Glomerular endothelial cell (primary cell): ENCODE measurements around the gene SGF29. TPM values are rescaled to one million over a fixed set of nuclear protein-coding genes. Genes with fewer than 3 reads are reported as not detected.
"Not testable (repeated sequence)": the region's sequence is repeated elsewhere in the genome, so short reads cannot be mapped to it uniquely, and the experiment has no call there.

Source experiments
- DNase-seq: peaks from one replicate; pipeline ENCODE4 v3.0.0-alpha.2; 2011; ENCODE audit warnings: low read depth, low spot score; ENCODE audit errors: extremely low read depth
- total RNA-seq: library from RNA; depleted of rRNA; stranded (reverse); fragments of >200 nt; gene quantifications from 2 replicates; pipeline ENCODE4 v1.2.3, GENCODE V29; 2015

The SGF29 gene
- total RNA-seq, 1 donor from 2014 or later, result 14.3 TPM

- DNase-seq, result not testable (repeated sequence)
Observed at GRCh38 chr16:28638359-28638758, 84.6 kb downstream of the SGF29 start.

GRCh38 chr16:28639959-28640358 lies 86.2 kb downstream of the SGF29 start:
- DNase-seq, result not testable (repeated sequence)

Other genes with a start within 250 kb of the SGF29 start
- 2.2 TPM in 1 of 2 replicates, not detected in the other for gene NPIPB6, start 190.4 kb upstream of the SGF29 start, total RNA-seq
- 141 and 185 TPM in 2 replicates for gene EIF3CL, start 150.1 kb upstream of the SGF29 start, total RNA-seq
- 0.34 TPM in 1 of 2 replicates, not detected in the other for gene NPIPB7, start 81.6 kb upstream of the SGF29 start, total RNA-seq
- 16.9 and 17.1 TPM in 2 replicates for gene CLN3, start 61.8 kb upstream of the SGF29 start, total RNA-seq
- not detected in 2 replicates for gene APOBR, start 59.3 kb upstream of the SGF29 start, total RNA-seq
- not detected in 2 replicates for gene IL27, start 47.1 kb upstream of the SGF29 start, total RNA-seq
- gene NUPR1, start 14.9 kb upstream of the SGF29 start, total RNA-seq, result 0.10 and 0.23 TPM in 2 replicates
- not detected in 2 replicates for gene SULT1A2, start 43.1 kb downstream of the SGF29 start, total RNA-seq
- 1.6 and 2.5 TPM in 2 replicates for gene SULT1A1, start 56.1 kb downstream of the SGF29 start, total RNA-seq
- 0.12 TPM in 1 of 2 replicates, not detected in the other for gene NPIPB8, start 84.1 kb downstream of the SGF29 start, total RNA-seq
- gene EIF3C, start 157.5 kb downstream of the SGF29 start, total RNA-seq, result 164 and 168 TPM in 2 replicates
- gene NPIPB9, start 197.9 kb downstream of the SGF29 start, total RNA-seq, result 0.92 and 2.0 TPM in 2 replicates